Activated CD4-positive, alpha-beta T cell treated with anti-CD3 and anti-CD28 coated beads, Interleukin-2, Interleukin-6, amounts not matched to agents 100 ng/mL and 50 ng/mL, durations not matched to agents 16 hours and 8 hours (primary cell): ENCODE data around the gene HMX1.

ENCODE experiments used
- DNase-seq: peaks from one replicate; pipeline ENCODE4 v3.0.0-alpha.2; 2020

HMX1 gene

DNA sequence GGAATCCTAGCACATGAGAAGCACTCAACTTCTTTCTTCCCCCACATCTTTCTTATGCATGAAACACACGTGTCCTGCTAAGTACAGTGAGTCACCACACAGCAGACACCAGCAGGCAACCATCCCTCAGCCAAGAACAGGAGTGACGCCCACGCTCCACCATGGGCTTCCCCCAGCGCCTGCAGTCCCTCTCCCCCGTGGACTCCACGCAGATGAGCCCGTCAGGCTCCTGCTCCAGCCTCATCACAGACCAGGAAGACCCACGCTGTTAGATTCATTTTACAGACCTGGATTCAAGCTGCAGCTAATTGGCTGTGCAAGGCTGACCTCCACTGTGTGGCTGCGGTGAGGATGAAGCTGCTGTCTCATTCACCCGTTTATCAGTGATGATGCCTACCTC is 16.7 kb downstream of the HMX1 start:
- DNase-seq, result no peak

DNA sequence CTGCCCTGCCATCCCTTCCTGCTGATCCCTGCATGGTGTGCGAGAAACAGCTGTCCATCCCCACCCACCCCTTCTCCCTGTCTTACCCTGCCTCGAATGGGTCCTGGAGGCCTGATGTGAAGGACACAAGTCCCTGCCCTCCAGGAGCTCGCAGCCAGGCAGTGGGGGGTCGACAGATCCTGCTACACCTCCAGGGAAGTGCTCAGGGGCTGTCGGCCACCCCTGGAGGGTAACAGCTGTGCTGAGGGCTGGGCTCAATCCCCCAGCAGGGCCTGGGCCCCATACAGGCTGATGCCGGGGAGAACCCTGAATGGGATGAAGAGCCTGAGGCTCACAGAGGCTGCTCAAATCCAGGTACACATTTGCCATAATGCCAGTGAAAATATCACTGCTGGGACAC is 17.6 kb downstream of the HMX1 start:
- no peak for DNase-seq

DNA sequence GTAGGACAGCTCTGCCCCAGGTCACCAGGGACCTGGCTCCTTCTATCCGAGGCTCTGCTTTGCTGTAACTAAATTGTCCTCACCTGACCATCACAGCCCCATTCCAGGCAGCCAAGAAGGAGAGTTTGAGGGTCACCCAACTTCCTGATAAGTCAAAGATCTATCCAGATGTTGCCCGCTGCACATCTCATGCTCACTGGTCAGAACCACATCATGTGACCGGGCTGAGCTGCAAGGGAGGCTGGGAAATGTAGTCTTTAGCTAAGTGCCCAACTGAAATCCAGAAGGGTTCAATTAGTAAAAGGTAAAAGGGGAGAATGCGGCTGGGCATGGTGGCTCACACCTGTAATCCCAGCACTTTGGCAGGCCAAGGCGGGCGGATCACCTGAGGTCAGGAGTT is 18.4 kb downstream of the HMX1 start:
- no peak for DNase-seq

DNA sequence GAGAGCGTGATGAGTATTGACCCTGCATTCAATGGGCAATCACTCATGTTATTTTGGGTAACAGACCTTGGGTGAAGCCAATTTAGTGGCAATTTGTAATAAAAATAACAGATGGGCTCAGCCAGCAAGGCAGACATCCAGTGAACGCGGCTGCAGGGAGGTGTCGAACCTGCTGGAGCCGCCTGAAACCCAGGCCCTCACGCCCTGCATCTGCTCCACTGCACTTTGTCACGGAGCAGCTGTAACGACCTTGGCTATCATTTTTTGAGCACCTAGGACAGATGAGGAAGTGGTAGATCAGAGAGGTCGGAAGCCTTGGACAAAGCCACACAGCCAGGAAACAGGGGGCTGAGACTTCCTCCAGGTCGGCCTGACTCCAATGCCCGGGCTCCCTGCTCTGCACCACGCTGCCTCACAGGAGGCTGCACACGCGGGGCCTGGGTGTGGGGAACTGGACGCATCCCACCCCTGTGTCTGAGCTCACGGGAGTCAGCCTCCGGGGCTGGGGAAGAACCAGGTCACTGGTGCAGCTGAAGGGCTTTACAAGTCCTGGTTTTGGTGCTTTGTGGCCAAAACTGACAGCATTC is 19.4 kb downstream of the HMX1 start:
- no peak for DNase-seq

DNA sequence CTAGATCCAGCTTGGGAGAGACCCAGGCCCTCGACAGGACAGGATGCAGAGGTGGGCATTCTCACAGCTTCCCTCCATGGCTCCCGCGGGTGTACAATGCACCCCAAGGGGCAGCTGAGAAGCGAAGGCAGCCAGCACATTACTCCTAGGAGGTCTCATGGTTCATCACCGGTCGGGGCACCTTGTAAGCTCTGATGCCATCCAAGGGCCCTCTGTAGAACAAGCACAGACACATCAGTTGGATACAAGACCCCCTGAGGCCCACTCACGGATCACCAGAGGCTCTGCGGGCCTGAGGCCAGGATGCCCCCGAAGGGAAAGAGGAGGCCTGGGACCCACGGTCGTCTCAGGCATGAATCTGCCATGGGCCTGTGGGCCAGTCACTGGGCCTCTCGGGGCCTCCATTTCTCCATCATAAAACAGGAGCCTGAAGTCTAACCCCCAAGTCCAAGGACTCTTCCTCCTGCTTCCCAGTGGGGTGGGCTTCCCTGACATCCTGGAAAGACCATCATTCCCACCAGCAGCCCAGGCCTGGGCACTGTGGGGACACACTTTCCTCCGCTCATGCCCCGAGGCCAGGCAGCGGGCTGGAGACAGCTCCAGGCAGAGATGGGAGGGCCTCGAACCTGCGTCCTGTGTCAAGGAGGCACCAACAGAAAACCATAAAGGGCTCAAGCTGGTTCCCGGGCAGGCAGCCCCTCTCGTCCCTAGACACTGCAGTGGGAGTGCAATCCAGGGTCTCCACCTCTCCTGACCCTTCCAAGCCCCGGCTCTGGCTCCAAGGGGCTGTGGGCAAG is 20.1 kb downstream of the HMX1 start:
- no peak for DNase-seq

DNA sequence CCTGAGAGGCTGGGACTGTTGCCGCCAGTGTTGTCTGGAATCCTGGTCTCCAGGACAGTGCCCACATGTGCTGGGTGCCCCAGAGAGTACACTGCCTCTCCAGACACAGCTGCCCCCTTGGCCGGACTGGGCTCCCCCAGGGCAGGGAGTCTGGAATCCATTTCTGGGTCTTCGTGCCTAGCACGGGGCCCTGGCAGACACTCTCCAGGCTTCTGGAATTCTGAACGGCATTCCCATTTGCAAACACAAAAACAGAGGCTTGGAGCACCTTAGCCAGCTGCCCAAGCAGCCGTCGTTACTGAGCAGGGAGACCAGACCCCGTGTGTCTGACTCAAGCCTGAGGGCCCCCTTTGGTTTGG is 20.8 kb downstream of the HMX1 start:
- DNase-seq, result no peak

DNA sequence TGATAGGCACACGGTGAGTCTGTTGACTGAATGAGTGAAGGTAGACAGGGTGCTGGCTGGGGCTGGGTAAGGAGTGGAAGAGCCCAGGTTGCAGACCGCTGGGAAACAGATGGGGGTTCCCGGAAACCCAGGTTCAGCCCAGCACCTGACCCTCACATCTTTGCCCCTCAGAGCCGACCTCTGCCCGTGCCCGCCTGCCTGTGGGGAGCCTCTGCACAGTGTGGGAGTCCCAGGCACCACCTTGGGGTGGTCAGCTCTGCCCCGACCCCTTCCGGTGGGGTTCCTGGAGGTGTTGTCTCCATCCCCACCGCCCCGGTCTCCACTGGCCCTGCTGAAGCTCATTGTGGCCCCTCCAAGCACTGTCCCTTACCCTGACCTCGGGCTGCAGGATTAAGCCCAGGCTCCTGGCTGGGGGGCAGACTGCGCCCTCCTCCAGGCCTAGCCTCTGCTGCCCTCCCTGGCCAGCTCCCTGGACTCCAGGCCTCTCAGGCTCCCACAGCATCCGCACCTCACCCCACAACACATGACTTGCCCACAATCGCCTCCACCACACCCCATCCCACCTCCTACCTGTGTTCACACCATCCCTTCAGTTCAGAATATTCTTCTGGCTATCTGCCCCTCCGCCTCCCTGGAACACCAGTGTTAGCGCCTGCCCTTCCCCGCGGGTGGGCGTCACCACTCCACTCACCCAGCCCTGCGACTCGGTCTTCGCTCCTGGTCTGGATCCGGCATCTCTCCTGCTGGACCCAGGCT is 21.4 kb downstream of the HMX1 start:
- DNase-seq, result no peak

DNA sequence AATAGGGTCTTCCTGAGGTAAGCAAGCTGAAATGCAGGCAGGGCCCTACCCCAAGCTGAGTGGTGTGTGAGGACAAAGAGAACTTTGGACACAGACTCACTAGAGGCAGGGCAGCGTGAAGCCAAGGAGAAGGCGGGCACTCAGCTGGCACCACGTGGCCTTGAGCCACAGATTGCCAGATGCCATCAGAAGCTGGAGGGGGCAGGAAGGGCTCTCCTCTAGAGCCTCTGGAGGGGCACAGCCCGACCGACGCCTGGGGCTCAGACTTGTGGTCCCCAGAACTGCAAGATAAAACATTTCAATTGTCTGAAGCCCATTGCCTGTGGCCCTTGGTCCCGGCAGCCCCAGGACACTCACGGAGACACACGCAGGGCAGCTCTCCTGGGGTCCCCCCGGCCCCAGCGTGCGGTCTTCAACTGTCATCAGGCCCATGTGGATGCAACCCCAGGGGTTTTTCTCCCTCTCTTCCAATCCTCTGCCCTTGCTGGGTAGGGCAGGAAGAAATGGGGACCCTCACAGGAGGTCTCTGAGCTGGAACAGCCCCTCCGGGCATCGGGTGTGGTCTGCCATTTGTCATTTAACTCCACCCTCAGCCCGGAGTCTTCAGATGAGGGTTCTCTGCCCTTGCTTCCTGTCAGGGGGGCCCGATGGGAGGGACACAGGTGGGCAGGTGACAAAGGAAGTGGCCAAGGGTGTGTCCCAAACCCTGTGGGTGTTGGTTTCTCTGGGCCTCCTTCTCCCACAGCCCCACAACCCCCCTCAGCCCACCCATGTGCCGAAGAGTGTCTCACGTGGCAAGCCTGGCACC is 22.2 kb downstream of the HMX1 start:
- no peak for DNase-seq

DNA sequence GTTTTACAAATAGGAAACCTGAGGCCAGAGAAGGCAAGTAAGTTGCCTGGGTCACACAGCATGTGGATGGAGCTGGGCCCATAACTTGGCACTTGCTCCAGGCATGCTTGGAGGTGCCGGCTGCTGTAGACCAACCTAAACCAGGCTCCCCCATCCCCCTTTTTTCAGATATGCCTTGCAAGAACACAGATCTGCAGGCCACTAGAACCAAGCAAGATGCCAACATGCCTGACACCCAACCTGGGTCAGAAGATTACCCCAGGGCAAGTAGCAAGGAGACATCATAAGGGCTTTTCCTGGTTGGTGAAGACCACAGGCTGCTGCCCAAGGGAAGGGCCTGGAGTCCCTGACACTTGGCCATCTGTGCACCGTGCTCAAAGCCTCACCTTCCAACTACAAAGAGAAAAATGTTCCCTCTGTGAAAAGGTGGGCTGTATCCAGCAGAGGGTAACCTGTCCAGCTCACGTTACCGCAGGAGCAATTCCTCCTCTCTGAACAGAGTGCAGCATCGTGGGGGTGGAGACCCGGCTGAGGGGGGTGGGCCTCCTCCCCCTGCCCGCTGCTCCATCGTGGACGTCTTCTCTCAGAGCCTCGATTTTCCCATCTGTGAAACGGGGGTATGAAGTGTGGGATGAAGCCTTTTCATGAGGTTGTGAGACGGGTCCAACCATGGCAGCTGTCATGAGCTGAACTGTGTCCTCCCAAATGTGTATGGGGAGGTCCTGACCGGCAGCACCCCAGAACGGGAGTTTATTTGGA is 23.0 kb downstream of the HMX1 start:
- DNase-seq, result no peak

DNA sequence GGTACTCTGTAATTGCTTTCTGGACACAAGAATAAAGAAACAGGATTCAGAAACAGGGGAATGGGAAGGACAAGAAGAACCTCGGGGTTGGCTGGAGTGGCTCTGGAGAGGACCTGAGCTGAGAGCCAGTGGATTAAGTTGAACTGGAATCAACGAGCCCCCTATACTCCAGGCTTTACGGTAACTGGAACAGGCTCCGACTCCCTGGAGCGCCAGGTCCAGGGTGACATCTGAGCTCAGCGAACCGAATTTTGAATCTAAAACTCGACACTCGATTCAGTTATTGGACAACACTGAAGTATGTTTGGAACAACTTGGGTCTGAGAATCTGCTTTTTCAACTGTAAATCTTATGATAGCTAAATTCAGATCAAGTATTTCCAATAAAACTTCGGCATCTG is 23.9 kb downstream of the HMX1 start:
- no peak for DNase-seq

DNA sequence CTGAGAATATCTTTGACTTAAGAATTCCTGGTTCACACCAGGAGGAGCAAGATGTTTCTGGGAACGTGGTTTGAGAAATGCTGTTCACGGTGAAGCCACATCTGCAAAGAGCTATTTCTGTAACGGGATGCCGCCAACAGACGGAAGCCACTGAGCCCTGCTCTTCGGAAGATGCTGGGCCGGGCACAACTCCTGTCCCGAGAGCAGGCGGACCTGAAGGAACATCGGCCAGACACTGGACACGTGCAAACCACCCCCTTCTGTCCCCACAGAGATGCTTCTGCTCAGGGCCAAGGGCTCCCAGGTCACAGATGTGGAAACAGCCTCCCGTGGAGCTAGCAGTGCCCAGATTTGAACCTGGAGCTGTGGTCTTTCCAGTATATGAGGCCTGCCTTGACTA is 24.3 kb downstream of the HMX1 start:
- DNase-seq, result no peak

DNA sequence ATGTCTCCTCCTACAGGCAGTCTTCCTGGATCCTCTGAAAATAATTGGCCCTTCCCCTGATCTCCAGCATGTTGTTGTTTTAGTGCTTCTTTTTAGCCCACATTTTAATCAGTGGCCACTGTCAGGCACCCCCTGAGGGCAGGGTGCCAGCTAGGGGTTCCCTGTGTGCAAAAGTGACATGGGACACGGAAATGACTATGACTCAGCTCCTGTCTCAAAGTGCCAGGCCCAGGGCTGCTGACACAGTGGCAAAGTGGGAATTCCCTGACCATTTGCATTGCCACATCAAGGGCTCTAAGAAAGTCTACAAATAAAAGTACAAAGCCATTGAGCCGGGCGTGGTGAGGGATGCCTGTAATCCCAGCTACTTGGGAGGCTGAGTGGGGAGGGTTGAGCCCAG is 24.8 kb downstream of the HMX1 start:
- DNase-seq, result no peak

DNA sequence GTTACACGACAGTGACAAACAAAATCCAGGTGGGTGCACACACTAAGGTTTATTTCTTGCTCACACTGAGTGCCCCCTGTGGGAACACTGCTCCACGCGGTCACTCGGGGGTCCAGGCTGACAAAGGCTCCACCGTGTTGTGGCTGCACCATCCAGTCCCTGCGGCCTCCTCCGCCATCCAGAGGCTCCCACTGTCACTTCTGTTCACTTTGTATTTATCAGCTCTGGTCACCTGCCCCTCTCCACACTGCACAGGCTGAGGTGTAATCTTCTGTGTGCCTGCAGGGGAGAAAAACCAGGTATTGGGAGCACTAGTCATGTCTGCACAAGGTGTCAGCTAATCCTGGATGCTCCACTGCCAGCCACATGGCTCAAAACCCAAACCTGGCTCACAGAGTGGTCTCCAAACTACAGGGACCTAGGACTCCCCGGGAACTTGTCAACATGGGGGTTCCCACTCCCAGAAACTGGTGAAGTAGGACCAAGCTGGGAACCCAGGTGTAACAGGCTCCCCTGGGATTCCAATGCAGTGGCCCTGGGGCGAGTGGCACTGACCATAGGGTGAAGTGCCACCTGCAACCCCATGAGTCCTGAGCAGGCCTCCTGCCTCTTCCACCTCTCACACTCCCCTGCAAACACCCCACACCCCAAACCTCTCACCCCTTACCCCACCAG is 25.5 kb downstream of the HMX1 start:
- no peak for DNase-seq

DNA sequence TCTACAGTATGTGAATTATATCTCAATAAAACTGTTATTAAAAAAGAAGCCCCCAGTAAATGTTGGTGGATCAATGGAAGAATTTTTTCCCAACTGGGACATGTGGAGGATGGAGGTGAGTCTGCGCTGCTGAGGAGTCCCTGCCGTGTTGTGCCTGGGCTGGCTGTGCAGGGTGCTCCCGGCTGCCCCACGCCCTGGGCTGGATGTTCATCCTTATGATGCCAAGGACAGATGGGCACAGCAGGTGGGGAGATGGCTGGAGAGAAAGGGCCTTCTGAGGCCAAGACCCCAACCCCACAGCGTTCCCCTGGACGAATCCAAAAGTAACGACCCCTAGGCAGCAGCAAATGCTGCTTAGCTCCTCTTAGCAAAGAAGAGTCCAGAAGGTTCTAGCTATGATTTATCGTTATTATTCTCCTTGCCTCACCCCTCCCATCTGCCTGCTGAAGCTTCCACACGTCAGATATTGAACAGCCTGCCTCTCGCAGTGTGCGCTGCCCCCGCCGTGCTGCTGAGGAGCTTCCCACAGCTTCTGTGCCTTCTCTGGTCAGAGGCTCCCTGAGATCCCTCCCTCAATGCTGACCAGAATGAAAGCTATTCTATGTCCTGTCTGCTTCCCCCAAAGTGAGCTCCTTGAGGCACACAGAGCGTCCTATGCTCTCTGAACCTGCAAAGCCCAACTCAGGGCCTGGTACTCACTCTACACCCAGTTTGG is 26.5 kb downstream of the HMX1 start:
- DNase-seq, result no peak

DNA sequence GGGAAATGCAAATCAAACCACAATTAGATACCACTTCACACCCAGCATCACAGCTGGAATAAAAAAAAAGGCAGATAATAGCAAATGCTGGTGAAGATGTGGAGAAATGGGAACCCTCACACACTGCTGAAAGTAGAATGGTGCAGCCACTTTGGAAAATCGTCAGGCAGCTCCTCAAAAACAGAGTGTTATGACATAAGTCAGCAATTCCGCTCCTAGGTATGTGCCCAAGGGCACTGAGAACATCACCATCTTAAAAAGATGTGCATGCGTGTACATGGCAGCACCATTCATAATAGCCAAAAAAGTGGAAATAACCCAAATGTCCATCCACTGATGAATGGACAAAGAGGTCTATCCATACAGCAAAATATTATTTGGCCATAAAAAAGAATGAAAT is 28.0 kb downstream of the HMX1 start:
- no peak for DNase-seq

DNA sequence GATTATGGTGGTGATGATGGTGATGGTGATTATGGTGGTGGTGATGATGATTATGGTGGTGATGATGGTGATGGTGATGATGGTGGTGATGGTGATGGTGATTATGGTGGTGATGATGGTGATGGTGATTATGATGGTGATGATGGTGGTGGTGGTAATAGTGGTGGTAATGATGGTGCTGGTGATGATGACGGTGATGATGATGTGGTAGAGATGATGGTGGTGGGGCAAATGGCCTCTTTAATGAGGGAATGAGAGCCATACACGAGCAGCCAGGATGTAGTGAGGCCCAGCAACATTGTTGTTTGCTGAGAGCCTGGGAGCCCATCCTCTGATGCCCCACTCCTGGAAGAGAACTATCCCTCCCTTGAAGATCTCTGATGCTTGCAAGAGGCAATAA is 29.0 kb downstream of the HMX1 start:
- DNase-seq, result no peak

DNA sequence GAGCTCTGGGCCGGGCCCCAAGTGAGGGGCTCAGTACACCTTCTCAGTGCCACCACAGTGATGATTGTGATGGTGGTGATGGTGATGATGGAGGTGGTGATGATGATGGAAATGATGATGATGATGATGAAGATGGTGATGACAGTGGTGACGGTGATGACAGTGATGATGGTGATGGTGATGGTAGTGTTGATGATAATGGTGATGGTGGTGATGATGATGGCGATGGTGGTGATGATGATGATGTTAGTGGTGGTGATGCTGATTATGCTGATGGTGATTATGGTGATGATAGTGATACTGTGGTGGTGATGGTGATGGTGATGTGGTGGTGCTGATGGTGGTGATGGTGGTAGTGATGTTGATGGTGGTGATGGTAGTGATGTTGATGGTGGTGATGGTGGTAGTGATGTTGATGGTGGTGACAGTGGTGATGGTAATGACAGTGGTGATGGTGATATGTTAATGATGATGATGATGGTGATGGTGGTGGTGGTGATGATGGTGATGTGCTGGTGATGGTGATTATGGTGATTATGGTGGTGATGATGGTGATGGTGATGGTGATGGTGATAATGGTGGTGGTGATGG is 29.9 kb downstream of the HMX1 start:
- no peak for DNase-seq

DNA sequence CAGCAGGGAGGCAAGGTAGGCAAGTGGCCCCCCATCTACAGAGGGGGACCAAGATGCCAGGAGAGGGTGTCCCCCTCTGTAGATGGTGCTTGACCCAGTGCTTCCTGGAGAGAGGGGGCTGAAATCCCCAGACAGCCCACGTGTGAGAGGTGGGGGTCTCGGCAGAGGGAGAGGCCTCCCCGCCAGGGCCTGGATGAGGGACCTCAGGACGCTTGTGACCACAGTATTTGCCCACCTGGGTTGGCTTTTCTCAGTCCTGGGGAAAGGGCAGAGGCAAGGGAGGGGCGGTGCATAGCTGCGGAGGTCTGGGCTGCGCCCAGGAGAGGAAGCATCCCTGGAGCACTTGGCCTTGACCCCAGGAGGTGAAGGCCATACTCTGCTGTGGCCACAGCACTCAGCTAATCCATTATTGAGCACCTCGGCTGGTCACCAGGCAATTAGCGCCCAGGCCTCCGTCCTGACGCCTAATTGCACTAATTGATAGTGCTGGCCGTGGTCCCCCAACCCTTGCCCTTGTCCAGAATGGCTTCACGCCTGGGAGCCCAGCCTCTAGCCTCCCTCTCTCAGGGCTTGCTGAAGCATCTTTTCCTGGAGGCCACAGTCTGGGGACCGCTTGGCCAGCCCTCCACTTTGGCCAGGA is 30.7 kb downstream of the HMX1 start:
- no peak for DNase-seq

DNA sequence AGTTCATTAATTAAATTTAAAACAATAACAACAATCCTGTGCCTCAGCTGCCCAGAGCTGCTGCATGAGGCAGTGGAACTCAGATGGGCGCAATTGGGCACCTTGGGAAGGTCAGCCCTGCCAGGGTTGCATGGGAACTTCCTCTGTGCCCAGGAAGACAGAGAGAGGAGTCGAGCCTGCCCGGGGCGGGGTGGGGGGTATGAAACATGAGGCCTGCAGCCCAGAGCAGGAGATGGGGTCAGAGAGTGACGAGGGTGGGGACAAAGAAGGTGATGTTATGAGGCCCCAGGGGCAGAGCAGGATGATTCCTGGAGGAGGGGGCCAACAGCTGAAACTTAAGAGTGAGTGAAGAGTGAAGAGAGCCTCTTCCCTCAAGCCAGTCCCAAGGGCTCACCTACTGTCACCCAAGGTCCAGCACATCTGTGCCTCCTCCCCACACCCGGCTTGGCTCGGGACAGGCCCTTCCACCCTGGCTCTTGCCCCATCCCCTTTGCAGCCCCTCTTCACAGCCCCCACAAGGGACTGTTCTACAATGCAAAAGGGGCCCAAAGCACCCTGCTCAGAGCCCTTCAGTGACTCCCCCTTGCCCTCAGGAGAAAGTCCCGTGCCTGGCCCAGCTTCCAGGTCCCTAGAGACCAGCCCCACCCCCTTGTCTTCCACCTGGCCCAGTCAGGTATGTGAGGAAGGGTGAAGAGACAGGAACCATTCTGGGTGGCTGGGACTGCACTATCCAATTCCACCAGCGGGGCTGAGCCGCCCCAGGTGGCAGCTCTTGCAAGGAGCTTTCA is 31.4 kb downstream of the HMX1 start:
- no peak for DNase-seq
